Prostate gland (tissue), 2 donors: ENCODE results near the gene UBAC1. TPM values are rescaled to one million over a fixed set of nuclear protein-coding genes. Genes with fewer than 3 reads are reported as not detected.

ENCODE experiments used
- DNase-seq: peaks from one replicate; pipeline ENCODE4 v3.0.0-alpha.2; 2019; ENCODE audit warnings: low spot score
- H3K27ac ChIP-seq, 2 donors: fragments of 200-600 bp; sonication (generic); 2 replicates each; pipeline ENCODE4 v1.5.1; 2017 to 2019
- H3K27me3 ChIP-seq: fragments of 200-600 bp; sonication (generic); replicated peaks from 2 replicates; pipeline ENCODE4 v1.5.1; 2019; ENCODE audit not compliant: insufficient read depth
- H3K36me3 ChIP-seq, 2 donors: fragments of 200-600 bp; sonication (generic); 1 replicate in 1 of 2; 2 replicates in 1 of 2; pipeline versions ENCODE4 v1.5.1 to v1.8.1; 2017 to 2019
- H3K4me1 ChIP-seq: fragments of 200-600 bp; sonication (generic); replicated peaks from 2 replicates; pipeline ENCODE4 v1.5.1; 2019
- H3K4me3 ChIP-seq, 2 donors: fragments of 200-600 bp; sonication (generic); 2 replicates each; pipeline ENCODE4 v1.5.1; 2017 to 2019
- H3K9me3 ChIP-seq: fragments of 200-600 bp; sonication (generic); 2 replicates; pipeline ENCODE4 v1.5.1; 2017
- POLR2A ChIP-seq: fragments of 450-650 bp; IDR thresholded peaks from one replicate; pipeline ENCODE4 v1.6.1; 2016; ENCODE audit warnings: antibody characterized with exemption, mild to moderate bottlenecking
- POLR2AphosphoS5 ChIP-seq: sonication (generic); formaldehyde crosslinking; IDR thresholded peaks from one replicate; pipeline ENCODE4 v1.6.1; 2017; ENCODE audit warnings: antibody characterized with exemption
- whole genome bisulfite sequencing: methylation state at CpG from one replicate; pipeline ENCODE4 v1.1.5; 2018; 5-methylcytosine and 5-hydroxymethylcytosine counted together
- intact Hi-C: fragments of 100-400 bp; cut with DNase I; formaldehyde crosslinking; loops from one replicate; pipeline ENCODE4 v1.14.2; 2022
- total RNA-seq, 2 donors: library from RNA; depleted of rRNA; stranded (reverse); fragments of >200 nt; gene quantifications; one replicate each; pipeline ENCODE4 v1.1.0, GENCODE V29; 2016
- TF ChIP-seq, protein P1 (sequence below), 4 experiments: fragments of 200-600 bp in 2 of 4; fragments of 450-650 bp in 2 of 4; sonication (generic) in 2 of 4; IDR thresholded peaks; 1 replicate in 3 of 4; 2 replicates in 1 of 4; pipeline ENCODE4 v1.5.1; 2016 to 2019; ENCODE audit warnings: antibody characterized with exemption in 4 of 4, mild to moderate bottlenecking in 2 of 4, moderate library complexity in 2 of 4

The UBAC1 gene
- total RNA-seq, 2 donors from 2014 or later: 53.7 to 59.1 TPM

DNA sequence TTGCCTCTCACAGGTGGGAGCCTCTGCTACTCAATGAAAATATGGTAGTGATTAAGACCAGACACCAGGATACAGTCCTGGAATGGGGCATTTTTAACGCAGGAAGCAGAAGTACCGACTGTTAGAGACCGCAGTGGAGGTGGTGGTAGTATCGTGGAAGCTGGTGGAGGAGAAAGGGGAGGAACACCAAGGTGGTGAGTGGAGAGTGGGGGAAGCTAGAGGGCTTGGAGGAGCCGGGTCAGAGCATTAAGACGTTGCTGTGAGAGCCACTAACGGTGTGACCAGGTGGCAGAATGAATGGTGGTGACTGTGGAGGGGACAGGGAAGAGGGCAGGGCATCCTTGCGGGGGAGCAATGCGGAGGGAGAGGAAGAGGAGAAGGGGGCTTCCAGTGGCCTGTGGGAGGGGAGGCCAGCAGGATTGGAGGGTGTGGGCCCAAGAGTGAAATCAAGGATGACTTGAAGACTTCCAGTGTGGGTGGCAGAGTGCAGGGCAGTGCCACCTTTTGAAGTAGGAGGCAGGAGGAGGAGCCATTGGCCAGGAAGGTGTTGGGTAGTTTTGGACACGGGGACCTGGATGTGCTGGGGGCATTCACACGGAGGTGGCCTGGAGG, 1.6 kb upstream of the UBAC1 start:
- H3K9me3 ChIP-seq: no peaks in the 10 kb centered on the region
- peaks cover 3% of the 10 kb centered on the region for H3K4me1 ChIP-seq
- H3K27me3 ChIP-seq: no peaks in the 10 kb centered on the region
- no peak overlapping the region for H3K4me3 ChIP-seq
- no peak overlapping the region for H3K27ac ChIP-seq
- intact Hi-C loops: loop anchor here (5.0 to 10.0 kb wide), 3 partner anchors 56 to 358 kb away; partner anchors contain the start of gene CAMSAP1
- no peaks in the 10 kb centered on the region for H3K36me3 ChIP-seq
- WGBS: 53% methylated on average over 11 of the region's 11 CpGs
- TF ChIP-seq POLR2AphosphoS5 (no peak), POLR2A (no peak)
- TF ChIP-seq, protein P1, sequence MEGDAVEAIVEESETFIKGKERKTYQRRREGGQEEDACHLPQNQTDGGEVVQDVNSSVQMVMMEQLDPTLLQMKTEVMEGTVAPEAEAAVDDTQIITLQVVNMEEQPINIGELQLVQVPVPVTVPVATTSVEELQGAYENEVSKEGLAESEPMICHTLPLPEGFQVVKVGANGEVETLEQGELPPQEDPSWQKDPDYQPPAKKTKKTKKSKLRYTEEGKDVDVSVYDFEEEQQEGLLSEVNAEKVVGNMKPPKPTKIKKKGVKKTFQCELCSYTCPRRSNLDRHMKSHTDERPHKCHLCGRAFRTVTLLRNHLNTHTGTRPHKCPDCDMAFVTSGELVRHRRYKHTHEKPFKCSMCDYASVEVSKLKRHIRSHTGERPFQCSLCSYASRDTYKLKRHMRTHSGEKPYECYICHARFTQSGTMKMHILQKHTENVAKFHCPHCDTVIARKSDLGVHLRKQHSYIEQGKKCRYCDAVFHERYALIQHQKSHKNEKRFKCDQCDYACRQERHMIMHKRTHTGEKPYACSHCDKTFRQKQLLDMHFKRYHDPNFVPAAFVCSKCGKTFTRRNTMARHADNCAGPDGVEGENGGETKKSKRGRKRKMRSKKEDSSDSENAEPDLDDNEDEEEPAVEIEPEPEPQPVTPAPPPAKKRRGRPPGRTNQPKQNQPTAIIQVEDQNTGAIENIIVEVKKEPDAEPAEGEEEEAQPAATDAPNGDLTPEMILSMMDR (IDR thresholded peaks at IDR 0.05): no peak
- DNase-seq: no peak

DNA sequence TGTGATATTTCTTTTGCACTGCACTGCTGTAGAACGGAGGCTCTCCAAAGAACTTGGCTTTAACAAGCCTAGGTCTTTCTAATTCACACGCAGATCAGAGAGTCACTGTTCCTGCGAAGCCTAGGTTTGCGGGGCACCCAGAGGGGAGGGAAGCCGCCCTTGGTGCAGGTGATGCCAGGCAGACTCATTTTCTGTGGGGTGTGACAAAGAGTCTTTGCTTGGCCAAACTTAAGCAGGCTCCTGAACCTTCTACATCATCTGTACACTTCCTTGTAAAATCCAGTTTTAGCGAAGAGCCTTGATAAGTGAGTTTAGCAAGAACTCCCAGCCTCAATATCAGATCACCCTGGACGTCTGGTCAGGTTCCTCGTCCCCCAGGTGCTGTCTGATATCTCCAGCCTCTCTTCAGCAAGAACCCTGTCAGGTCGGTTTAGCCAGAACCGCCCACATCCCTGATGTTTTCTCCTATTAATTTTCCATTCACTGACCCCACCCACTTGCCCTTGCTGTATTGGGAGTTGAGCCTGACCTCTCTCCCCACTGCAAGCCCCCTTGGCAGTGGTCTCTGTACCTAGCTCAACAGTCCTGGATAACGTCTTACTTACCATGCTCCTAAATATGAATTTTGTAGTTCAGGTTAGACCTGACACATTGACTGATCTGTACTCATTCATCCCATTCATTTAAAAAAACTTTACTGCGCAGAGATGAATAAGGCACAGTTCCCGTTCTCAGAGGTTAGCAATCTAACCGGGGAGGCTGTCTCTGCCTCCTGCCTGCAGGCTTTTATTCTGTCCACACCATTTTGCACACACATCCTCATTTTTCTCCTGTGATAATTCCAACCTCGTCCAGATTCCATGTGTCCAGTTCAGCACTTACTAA, 880 bp upstream of the UBAC1 start:
- H3K9me3 ChIP-seq: no peaks in the 10 kb centered on the region
- H3K4me3 ChIP-seq: no peak overlapping the region
- H3K27ac ChIP-seq: peak overlapping the region in 1 of 2 donors; percentile 1
- TF ChIP-seq POLR2AphosphoS5 (no peak), POLR2A (no peak)
- TF ChIP-seq, protein P1 (IDR thresholded peaks at IDR 0.05): no peak
- H3K36me3 ChIP-seq: no peaks in the 10 kb centered on the region
- no peaks in the 10 kb centered on the region for H3K27me3 ChIP-seq
- H3K4me1 ChIP-seq: peaks cover 3% of the 10 kb centered on the region
- intact Hi-C loops: loop anchor here (5.0 to 10.0 kb wide), 3 partner anchors 55 to 357 kb away; partner anchors contain the start of gene CAMSAP1
- no peak for DNase-seq
- 33% methylated on average over 15 of the region's 15 CpGs for WGBS

DNA sequence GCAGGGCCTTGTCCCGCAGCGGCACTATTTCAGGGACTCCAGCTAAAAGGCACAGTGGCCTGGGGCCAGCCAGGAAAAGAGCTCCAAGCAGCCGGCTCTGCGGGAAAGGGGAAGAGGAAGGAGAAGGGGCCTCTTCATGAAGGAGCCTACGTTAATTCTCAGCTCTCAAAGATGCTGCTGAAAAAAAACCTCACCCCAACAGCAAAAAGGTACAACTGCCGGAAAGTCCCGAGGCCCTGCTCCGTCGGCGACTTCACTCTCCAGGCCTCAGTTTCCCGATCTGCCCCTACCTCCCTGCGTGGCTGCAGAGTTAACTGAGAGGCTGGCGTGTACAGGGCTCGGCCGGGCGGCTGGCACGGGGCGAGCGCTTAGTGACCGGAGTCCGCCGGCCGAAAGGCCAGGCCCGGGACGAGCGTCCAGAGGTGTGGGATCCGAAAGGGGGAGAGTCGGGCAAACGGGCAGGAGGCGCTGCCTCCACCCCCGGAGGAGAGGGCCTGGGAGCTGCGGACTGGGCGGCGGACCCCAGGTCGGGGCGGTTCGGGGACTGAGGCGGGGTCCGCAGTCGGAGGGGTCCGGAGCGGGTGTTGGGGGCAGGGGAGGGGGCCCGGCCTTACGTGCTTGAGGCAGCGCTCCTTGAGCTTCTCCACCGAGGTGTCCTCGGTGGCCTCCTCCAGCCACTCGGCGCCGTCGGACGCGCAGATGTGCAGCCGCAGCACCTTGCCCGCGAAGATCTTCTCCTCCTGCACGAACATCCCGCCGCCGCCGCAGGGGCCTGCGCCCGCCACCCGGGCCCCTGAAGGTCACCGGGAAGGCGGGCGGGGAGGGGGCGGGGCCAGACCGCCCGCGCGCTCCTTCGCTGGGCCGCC, 529 bp downstream of the UBAC1 start:
- Histone ChIP-seq H3K36me3 (no peaks in the 10 kb centered on the region), H3K27me3 (no peaks in the 10 kb centered on the region), H3K4me1 (peaks cover 3% of the 10 kb centered on the region), H3K9me3 (no peaks in the 10 kb centered on the region), H3K4me3 (peak overlapping the region; percentile 86 to 97), H3K27ac (peak overlapping the region; percentile 82 to 87)
- intact Hi-C loops: loop anchor here (5.0 to 10.0 kb wide), 3 partner anchors 53 to 356 kb away; partner anchors contain the start of gene CAMSAP1
- no peak for DNase-seq
- WGBS: under 1% methylated on average over 32 of the region's 74 CpGs
- TF ChIP-seq POLR2AphosphoS5 (no peak), POLR2A (peak; percentile 48)

DNA sequence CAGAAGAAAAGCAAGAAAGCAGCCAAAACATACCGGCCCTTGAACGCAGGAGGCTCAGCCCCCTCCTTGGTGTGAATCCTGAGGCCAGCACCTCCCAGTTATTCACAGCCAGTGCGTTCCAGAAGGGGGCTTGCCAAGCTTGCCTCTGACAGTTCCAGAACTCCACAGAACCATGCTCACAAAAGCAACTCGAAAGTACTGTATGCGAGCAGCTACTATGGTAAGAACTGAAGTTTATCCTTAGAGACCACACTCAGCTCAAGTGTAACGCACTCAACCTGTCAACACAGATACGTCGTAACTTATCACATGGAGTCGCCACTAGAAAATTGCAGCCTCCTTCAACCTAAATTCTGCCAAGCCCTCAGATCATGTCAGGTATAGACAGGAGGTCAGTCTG, 1.4 kb downstream of the UBAC1 start:
- DNase-seq: no peak
- intact Hi-C loops: loop anchor here (5.0 to 10.0 kb wide), 3 partner anchors 53 to 355 kb away; partner anchors contain the start of gene CAMSAP1
- Histone ChIP-seq H3K36me3 (no peaks in the 10 kb centered on the region), H3K4me3 (peak overlapping the region; percentile 86 to 97), H3K9me3 (no peaks in the 10 kb centered on the region), H3K27me3 (no peaks in the 10 kb centered on the region), H3K4me1 (peaks cover 3% of the 10 kb centered on the region), H3K27ac (peak overlapping the region; percentile 82 to 87)
- TF ChIP-seq, protein P1 (IDR thresholded peaks at IDR 0.05): no peak
- no peak for TF ChIP-seq POLR2A
- TF ChIP-seq POLR2AphosphoS5: no peak
- WGBS: 26% methylated on average over 9 of the region's 9 CpGs
